ENCODE results near the gene CHAD. TPM values are rescaled to one million over a fixed set of nuclear protein-coding genes. Genes with fewer than 3 reads are reported as not detected.

CHAD gene
- total and polyA plus RNA-seq, 2 of the 13 experiments (the other 11 are each of a cell fraction or from before 2014, with no cell fraction given), result 1.4 TPM; not detected in 1

- no peak for TF ChIP-seq ZBTB40 (IDR thresholded peaks at IDR 0.05)
- TF ChIP-seq ZBTB40 (CRISPR knock-in tag; IDR thresholded peaks at IDR 0.05), result 0 out of 2 replicates have a peak, but pooled peaks have one; percentile 33
- 0 out of 2 replicates have a peak, but pooled peaks have one; percentile 32 for TF ChIP-seq ZNF546 (CRISPR knock-in tag; conservative IDR thresholded peaks at IDR 0.05)
- TF ChIP-seq CBX5 (CRISPR knock-in tag; IDR thresholded peaks at IDR 0.05; ENCODE audit: borderline replicate concordance), result peak; percentile 39; the same call in 1 of the 2 replicates
- TF ChIP-seq MTA1 (CRISPR knock-in tag; IDR thresholded peaks at IDR 0.05; ENCODE audit: borderline replicate concordance), result no peak
- TF ChIP-seq SUZ12 (IDR thresholded peaks at IDR 0.05; ENCODE audit: low read depth, low read length), result no peak
- peak; percentile 53; the same call in 1 of the 2 replicates for TF ChIP-seq ZNF350 (CRISPR knock-in tag; IDR thresholded peaks at IDR 0.05; ENCODE audit: borderline replicate concordance, low read depth)
- peak; percentile 82 for TF ChIP-seq KAT8 (CRISPR knock-in tag; IDR thresholded peaks at IDR 0.05)
- peak; percentile 58 for TF ChIP-seq TAF1 (CRISPR knock-in tag; IDR thresholded peaks at IDR 0.05)
- peak; percentile 30; the same call in 1 of the 2 replicates for TF ChIP-seq ZNF547 (CRISPR knock-in tag; IDR thresholded peaks at IDR 0.05)
- no peak for TF ChIP-seq HNRNPK (IDR thresholded peaks at IDR 0.05; ENCODE audit: low read depth, low read length, poor library complexity, severe bottlenecking)
- TF ChIP-seq LCORL (IDR thresholded peaks at IDR 0.05), result no peak
- TF ChIP-seq LCORL (CRISPR knock-in tag; IDR thresholded peaks at IDR 0.05), result 0 out of 2 replicates have a peak, but pooled peaks have one; percentile 44
- no peak for TF ChIP-seq ZNF205 (CRISPR knock-in tag; IDR thresholded peaks at IDR 0.05)
Observed at GRCh38 chr17:50426814-50427787, 41.6 kb downstream of the CHAD start (continued).
